ENCODE measurements around the gene TEX38.
"Not testable (repeated sequence)": the region's sequence is repeated elsewhere in the genome, so short reads cannot be mapped to it uniquely, and the experiment has no call there.

The TEX38 gene

GRCh38 chr1:46657775-46658174 lies 13.9 kb upstream of the TEX38 start:
- no peak for ATAC-seq

GRCh38 chr1:46659307-46659870 lies 12.3 kb upstream of the TEX38 start:
- TF ChIP-seq RARB (CRISPR knock-in tag; IDR thresholded peaks at IDR 0.05), result no peak
- no peak for TF ChIP-seq ZFP30 (CRISPR knock-in tag; IDR thresholded peaks at IDR 0.05)
- no peak for TF ChIP-seq GLIS3 (CRISPR knock-in tag; IDR thresholded peaks at IDR 0.05)
- TF ChIP-seq SNAI2 (CRISPR knock-in tag; IDR thresholded peaks at IDR 0.05), result no peak
- TF ChIP-seq TOX (CRISPR knock-in tag; IDR thresholded peaks at IDR 0.05; ENCODE audit: borderline replicate concordance), result no peak
- no peak for TF ChIP-seq PPARA (CRISPR knock-in tag; IDR thresholded peaks at IDR 0.05; ENCODE audit: borderline replicate concordance)
- no peak for TF ChIP-seq ZFP3 (CRISPR knock-in tag; IDR thresholded peaks at IDR 0.05)
- ATAC-seq, result no peak

More at GRCh38 chr1:46657775-46658174, 13.9 kb upstream of the TEX38 start:
- TF ChIP-seq OSR1 (CRISPR knock-in tag; IDR thresholded peaks at IDR 0.05) (no peak), ARNTL (CRISPR knock-in tag; IDR thresholded peaks at IDR 0.05; ENCODE audit: borderline replicate concordance, low read depth) (no peak), RARB (CRISPR knock-in tag; IDR thresholded peaks at IDR 0.05) (no peak), GLIS3 (CRISPR knock-in tag; IDR thresholded peaks at IDR 0.05) (no peak)

DNA sequence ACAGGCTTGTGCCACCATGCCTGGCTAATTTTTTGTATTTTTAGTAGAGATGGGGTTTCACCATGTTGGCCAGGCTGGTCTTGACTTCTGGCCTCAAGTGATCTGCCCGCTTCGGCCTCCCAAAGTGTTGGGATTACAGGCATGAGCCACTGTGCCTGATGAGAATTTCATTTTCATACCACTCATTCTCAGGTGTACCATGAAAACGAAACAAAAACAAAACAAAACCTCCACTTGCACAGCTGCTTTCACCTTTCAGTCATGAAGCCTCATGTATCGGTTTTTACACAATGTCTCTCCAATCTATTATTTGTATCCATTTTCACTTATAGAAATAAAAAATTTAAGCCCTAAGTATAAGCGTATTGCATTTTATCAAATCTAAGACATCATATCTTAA lies 11.5 kb upstream of the TEX38 start:
- ATAC-seq, result not testable (repeated sequence)

DNA sequence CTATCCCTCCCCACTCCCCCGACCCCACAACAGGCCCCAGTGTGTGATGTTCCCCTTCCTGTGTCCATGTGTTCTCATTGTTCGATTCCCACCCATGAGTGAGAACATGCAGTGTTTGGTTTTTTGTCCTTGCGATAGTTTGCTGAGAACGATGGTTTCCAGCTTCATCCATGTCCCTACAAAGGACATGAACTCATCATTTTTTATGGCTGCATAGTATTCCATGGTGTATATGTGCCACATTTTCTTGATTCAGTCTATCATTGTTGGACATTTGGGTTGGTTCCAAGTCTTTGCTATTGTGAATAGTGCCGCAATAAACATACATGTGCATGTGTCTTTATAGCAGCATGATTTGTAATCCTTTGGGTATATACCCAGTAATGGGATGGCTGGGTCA lies 8.7 kb upstream of the TEX38 start:
- not testable (repeated sequence) for ATAC-seq

DNA sequence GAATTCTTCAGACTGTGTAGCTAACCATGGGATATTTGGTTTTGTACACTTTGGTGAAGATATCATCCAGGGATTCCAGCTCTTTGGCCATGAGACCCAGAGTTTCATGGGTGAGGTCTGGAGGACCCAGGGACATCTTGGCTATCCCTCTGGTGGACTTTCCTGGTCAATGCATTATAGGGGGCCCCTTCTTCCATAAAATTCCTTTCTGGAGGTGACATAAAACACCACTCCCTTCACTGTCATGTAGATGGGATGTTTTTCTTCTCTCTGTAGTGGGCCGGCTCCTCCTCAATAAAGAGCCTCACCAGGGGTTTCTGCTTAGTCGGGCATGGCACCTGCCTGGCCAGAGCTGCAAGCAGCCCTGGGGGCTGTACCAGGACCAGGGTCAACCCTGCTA lies 5.7 kb upstream of the TEX38 start:
- TF ChIP-seq BACH2 (CRISPR knock-in tag; IDR thresholded peaks at IDR 0.05; ENCODE audit: borderline replicate concordance) (no peak), SNAI2 (CRISPR knock-in tag; IDR thresholded peaks at IDR 0.05) (no peak), TCF4 (CRISPR knock-in tag; IDR thresholded peaks at IDR 0.05; ENCODE audit: borderline replicate concordance) (no peak), POU6F1 (CRISPR knock-in tag; IDR thresholded peaks at IDR 0.05; ENCODE audit: borderline replicate concordance, low read depth) (no peak), ZFP3 (CRISPR knock-in tag; IDR thresholded peaks at IDR 0.05) (no peak), ISL1 (CRISPR knock-in tag; IDR thresholded peaks at IDR 0.05) (no peak), ESRRG (CRISPR knock-in tag; IDR thresholded peaks at IDR 0.05) (no peak), CSDC2 (CRISPR knock-in tag; IDR thresholded peaks at IDR 0.05) (no peak), CSRNP3 (CRISPR knock-in tag; IDR thresholded peaks at IDR 0.05) (no peak), TOX (CRISPR knock-in tag; IDR thresholded peaks at IDR 0.05; ENCODE audit: borderline replicate concordance) (no peak), ZNF8 (CRISPR knock-in tag; IDR thresholded peaks at IDR 0.05) (no peak), OSR1 (CRISPR knock-in tag; IDR thresholded peaks at IDR 0.05) (no peak), ZC3H10 (CRISPR knock-in tag; IDR thresholded peaks at IDR 0.05) (no peak)
- TF ChIP-seq, protein P1, sequence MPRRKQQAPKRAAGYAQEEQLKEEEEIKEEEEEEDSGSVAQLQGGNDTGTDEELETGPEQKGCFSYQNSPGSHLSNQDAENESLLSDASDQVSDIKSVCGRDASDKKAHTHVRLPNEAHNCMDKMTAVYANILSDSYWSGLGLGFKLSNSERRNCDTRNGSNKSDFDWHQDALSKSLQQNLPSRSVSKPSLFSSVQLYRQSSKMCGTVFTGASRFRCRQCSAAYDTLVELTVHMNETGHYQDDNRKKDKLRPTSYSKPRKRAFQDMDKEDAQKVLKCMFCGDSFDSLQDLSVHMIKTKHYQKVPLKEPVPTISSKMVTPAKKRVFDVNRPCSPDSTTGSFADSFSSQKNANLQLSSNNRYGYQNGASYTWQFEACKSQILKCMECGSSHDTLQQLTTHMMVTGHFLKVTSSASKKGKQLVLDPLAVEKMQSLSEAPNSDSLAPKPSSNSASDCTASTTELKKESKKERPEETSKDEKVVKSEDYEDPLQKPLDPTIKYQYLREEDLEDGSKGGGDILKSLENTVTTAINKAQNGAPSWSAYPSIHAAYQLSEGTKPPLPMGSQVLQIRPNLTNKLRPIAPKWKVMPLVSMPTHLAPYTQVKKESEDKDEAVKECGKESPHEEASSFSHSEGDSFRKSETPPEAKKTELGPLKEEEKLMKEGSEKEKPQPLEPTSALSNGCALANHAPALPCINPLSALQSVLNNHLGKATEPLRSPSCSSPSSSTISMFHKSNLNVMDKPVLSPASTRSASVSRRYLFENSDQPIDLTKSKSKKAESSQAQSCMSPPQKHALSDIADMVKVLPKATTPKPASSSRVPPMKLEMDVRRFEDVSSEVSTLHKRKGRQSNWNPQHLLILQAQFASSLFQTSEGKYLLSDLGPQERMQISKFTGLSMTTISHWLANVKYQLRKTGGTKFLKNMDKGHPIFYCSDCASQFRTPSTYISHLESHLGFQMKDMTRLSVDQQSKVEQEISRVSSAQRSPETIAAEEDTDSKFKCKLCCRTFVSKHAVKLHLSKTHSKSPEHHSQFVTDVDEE (CRISPR knock-in tag; IDR thresholded peaks at IDR 0.05), result no peak
- TF ChIP-seq, protein P2, sequence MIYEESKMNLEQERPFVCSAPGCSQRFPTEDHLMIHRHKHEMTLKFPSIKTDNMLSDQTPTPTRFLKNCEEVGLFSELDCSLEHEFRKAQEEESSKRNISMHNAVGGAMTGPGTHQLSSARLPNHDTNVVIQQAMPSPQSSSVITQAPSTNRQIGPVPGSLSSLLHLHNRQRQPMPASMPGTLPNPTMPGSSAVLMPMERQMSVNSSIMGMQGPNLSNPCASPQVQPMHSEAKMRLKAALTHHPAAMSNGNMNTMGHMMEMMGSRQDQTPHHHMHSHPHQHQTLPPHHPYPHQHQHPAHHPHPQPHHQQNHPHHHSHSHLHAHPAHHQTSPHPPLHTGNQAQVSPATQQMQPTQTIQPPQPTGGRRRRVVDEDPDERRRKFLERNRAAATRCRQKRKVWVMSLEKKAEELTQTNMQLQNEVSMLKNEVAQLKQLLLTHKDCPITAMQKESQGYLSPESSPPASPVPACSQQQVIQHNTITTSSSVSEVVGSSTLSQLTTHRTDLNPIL (CRISPR knock-in tag; IDR thresholded peaks at IDR 0.05; ENCODE audit: low read depth), result no peak
- ATAC-seq, result no peak

Data from SK-N-SH treated with all-trans-retinoic acid at 6 μM for 48 hours (cell line).